HUES48 (cell line): Measurements from ENCODE around the gene SMYD3.
"Not testable (repeated sequence)": the region's sequence is repeated elsewhere in the genome, so short reads cannot be mapped to it uniquely, and the experiment has no call there.

Experiments used
- H3K27ac ChIP-seq: one replicate; pipeline ENCODE4 v1.7.0; 2013; ENCODE audit warnings: low read depth, low read length, inconsistent platforms
- H3K27me3 ChIP-seq: 2 replicates; pipeline ENCODE4 v1.6.1; 2013; ENCODE audit warnings: mild to moderate bottlenecking, low read length; ENCODE audit not compliant: control insufficient read depth, insufficient read depth
- H3K36me3 ChIP-seq: 2 replicates; pipeline ENCODE4 v1.6.1; 2013; ENCODE audit warnings: low read length; ENCODE audit not compliant: control insufficient read depth, insufficient read depth
- H3K4me1 ChIP-seq: 2 replicates; pipeline ENCODE4 v1.6.1; 2013; ENCODE audit warnings: mild to moderate bottlenecking, low read length; ENCODE audit not compliant: control insufficient read depth, insufficient read depth
- H3K4me3 ChIP-seq: 2 replicates; pipeline ENCODE4 v1.5.1; 2013; ENCODE audit warnings: mild to moderate bottlenecking, low read depth, low read length
- H3K9ac ChIP-seq: 2 replicates; pipeline ENCODE4 v1.6.1; 2013; ENCODE audit warnings: mild to moderate bottlenecking, low read depth, low read length, moderate library complexity
- H3K9me3 ChIP-seq: 2 replicates; pipeline ENCODE4 v1.6.1; 2013; ENCODE audit warnings: low read length; ENCODE audit not compliant: control insufficient read depth, insufficient read depth

The SMYD3 gene

DNA sequence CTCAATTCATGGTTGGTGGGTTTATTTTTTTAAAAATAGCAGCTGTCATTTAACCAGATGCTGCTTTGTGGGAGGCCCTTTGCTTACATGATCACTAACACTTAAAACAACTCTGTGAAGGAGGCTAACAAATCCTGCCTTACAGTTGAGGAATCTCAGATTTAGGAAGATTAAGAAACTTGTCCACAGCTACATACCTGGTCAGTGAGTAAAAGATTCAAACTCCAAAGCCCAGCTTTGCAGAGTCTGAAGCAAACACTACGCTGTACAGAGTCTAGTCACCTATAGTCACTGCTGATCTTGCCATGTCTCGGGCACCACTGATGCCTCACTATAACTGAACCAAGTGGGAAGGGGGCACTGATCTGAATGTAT, 535.4 kb downstream of the SMYD3 start:
- H3K27me3 ChIP-seq = no peaks in the 10 kb centered on the region
- no peaks in the 10 kb centered on the region for H3K9me3 ChIP-seq
- H3K27ac ChIP-seq = no peak overlapping the region
- H3K4me1 ChIP-seq = peaks cover 12% of the 10 kb centered on the region
- no peaks in the 10 kb centered on the region for H3K36me3 ChIP-seq
- H3K4me3 ChIP-seq = no peak overlapping the region
- H3K9ac ChIP-seq = no peak overlapping the region

DNA sequence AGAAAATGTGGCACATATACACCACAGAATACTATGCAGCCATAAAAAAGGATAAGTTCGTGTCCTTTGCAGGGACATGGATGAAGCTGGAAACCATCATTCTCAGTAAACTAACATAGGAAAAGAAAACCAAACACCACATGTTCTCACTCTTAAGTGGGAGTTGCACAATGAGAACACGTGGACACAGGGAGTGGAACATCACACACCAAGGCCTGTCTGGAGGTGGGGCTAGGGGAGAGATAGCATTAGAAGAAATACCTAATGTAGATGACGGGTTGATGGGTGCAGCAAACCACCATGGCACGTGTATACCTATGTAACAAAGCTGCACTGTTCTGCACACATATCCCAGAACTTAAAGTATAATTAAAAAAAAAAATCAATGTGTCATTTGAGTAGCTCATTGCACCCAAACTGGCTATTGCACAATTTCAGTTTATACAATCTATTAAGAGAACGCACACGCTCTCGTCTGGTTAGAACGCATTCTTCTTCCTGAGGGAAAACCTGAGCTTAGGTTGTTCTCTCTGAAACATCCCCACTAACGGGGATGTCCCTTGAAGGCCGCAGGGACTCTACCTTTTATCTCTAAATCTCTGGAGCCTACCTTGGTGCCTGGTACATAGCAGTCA, 535.9 kb downstream of the SMYD3 start:
- not testable (repeated sequence) for H3K9ac ChIP-seq, H3K36me3 ChIP-seq, H3K27ac ChIP-seq, H3K9me3 ChIP-seq, H3K27me3 ChIP-seq, H3K4me3 ChIP-seq
- peaks cover 12% of the 10 kb centered on the region for H3K4me1 ChIP-seq

DNA sequence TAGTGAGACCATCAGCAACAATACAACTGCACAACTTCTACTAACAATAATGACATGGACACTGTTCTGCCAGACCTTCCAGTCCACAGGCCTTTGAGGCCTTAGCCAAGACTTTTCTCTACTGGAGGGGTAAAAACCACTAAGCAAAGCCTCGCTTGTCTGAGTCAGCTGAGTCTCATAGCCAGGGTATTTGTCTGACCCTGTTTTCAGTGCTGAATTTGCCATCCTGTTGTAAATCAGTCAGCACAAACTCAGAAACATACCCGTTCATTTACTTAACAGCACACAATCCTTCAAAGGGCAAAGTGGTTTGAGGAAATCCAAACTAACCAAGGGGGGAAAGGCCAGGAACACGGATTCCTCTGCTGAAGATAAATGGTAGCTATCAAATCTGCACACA, 537.8 kb downstream of the SMYD3 start:
- Histone ChIP-seq H3K27ac (peak overlapping the region; percentile 31), H3K36me3 (no peaks in the 10 kb centered on the region), H3K9ac (no peak overlapping the region), H3K9me3 (no peaks in the 10 kb centered on the region), H3K4me1 (peaks cover 12% of the 10 kb centered on the region), H3K4me3 (no peak overlapping the region), H3K27me3 (no peaks in the 10 kb centered on the region)

GRCh38 chr1:245968775-245969174, 538.3 kb downstream of the SMYD3 start:
- Histone ChIP-seq H3K27me3 (no peaks in the 10 kb centered on the region), H3K27ac (peak overlapping the region; percentile 31)

DNA sequence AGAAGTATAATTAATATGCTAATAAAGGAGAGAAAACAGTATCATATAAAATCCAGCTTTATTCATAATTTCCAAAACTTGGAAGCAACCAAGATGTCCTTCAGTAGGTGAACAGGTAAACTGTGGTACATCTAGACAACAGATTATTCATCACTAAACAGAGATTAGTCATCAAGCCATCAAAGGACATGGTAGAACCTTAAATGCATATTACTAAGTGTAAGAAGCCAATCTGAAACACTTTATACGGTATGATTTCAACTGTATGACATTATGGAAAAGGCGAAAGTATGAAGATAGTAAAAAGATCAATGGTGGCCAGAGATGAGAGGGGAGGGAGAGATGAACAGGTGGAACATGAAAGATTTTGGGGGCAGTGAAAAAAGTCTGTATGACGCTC, 541.7 kb downstream of the SMYD3 start:
- H3K36me3 ChIP-seq = no peaks in the 10 kb centered on the region
- H3K9ac ChIP-seq = no peak overlapping the region
- H3K27me3 ChIP-seq = no peaks in the 10 kb centered on the region
- H3K27ac ChIP-seq = no peak overlapping the region
- no peak overlapping the region for H3K4me3 ChIP-seq
- peaks cover 12% of the 10 kb centered on the region for H3K4me1 ChIP-seq
- no peaks in the 10 kb centered on the region for H3K9me3 ChIP-seq

More at GRCh38 chr1:245968775-245969174, 538.3 kb downstream of the SMYD3 start:
- Histone ChIP-seq H3K36me3 (no peaks in the 10 kb centered on the region), H3K9ac (no peak overlapping the region), H3K4me1 (peaks cover 12% of the 10 kb centered on the region), H3K9me3 (no peaks in the 10 kb centered on the region), H3K4me3 (no peak overlapping the region)

- Histone ChIP-seq H3K4me3 (no peak overlapping the region), H3K9me3 (no peaks in the 10 kb centered on the region), H3K36me3 (no peaks in the 10 kb centered on the region), H3K4me1 (peaks cover 2% of the 10 kb centered on the region; the same call in 1 of the 2 replicates), H3K27me3 (no peaks in the 10 kb centered on the region), H3K9ac (no peak overlapping the region), H3K27ac (no peak overlapping the region)
Observed at GRCh38 chr1:245963649-245964048, 543.4 kb downstream of the SMYD3 start.

- Histone ChIP-seq H3K4me1 (no peaks in the 10 kb centered on the region), H3K27ac (no peak overlapping the region), H3K9me3 (no peaks in the 10 kb centered on the region), H3K9ac (no peak overlapping the region), H3K27me3 (no peaks in the 10 kb centered on the region), H3K4me3 (no peak overlapping the region), H3K36me3 (no peaks in the 10 kb centered on the region)
Observed at GRCh38 chr1:245962453-245962852, 544.6 kb downstream of the SMYD3 start.

GRCh38 chr1:245961137-245961540, 545.9 kb downstream of the SMYD3 start:
- H3K9ac ChIP-seq = no peak overlapping the region
- no peak overlapping the region for H3K27ac ChIP-seq
- H3K9me3 ChIP-seq = no peaks in the 10 kb centered on the region
- H3K4me1 ChIP-seq = no peaks in the 10 kb centered on the region
- no peaks in the 10 kb centered on the region for H3K36me3 ChIP-seq
- H3K4me3 ChIP-seq = no peak overlapping the region
- H3K27me3 ChIP-seq = no peaks in the 10 kb centered on the region

DNA sequence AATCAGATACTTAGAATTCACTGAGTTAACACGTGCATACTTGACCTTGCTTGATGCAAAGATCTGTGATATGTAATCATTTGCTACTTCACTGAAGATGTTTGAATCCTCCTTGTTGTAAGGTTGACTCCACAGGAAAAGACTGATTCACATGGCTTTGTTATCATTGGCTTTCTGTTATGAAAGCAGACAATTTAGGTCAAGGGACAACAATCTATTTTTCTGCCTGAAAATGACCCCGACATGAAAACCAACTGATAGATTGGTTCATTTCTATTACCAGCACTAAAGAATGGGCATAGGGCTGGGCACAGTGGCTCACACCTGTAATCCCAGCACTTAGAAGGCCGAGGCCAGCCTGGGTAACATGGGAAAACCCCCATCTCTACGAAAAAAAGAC, 546.9 kb downstream of the SMYD3 start:
- no peaks in the 10 kb centered on the region for H3K9me3 ChIP-seq
- no peaks in the 10 kb centered on the region for H3K36me3 ChIP-seq
- H3K4me3 ChIP-seq = no peak overlapping the region
- no peaks in the 10 kb centered on the region for H3K4me1 ChIP-seq
- no peaks in the 10 kb centered on the region for H3K27me3 ChIP-seq
- H3K27ac ChIP-seq = no peak overlapping the region
- no peak overlapping the region for H3K9ac ChIP-seq

DNA sequence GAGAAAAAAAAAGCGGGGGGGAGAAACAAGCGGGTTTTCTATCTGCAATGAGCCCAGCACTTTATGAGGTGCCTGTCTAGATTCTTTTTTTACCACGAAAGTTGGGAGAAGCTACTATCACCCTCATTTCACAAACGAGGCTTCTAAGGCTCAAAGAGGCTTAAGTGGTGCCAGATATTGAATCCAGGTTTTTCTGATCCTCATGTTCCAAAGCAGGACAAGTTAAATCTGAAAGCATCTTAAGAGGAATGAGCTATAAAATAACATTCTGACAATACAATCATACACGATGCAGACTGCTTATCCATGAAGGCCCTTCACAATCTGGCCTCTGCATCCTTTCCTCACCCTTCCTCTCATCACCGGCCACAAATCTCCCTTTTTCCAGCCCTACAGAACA, 549.1 kb downstream of the SMYD3 start:
- H3K4me1 ChIP-seq = no peaks in the 10 kb centered on the region
- no peak overlapping the region for H3K9ac ChIP-seq
- no peak overlapping the region for H3K27ac ChIP-seq
- H3K4me3 ChIP-seq = no peak overlapping the region
- no peaks in the 10 kb centered on the region for H3K9me3 ChIP-seq
- no peaks in the 10 kb centered on the region for H3K36me3 ChIP-seq
- no peaks in the 10 kb centered on the region for H3K27me3 ChIP-seq

DNA sequence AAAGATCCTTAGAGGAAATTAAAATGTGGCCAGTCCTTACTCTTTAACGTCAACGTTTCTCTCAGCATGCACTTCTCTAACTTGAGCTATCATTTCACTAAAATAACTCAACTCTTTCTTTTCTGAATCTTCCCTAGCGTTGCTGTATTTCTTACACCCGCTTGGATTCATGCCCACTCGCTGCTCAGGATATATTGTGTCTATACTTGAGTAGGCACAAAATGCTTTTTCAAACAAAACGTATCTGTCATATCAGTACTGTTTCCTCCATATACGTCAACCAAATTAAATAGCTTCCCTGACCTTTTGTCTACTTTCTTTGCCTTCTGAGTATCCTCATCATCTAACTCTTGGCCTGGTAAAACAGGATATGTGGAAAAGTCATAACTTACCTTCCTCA, 549.7 kb downstream of the SMYD3 start:
- H3K27me3 ChIP-seq = no peaks in the 10 kb centered on the region
- no peaks in the 10 kb centered on the region for H3K36me3 ChIP-seq
- no peak overlapping the region for H3K9ac ChIP-seq
- no peak overlapping the region for H3K27ac ChIP-seq
- no peak overlapping the region for H3K4me3 ChIP-seq
- H3K9me3 ChIP-seq = no peaks in the 10 kb centered on the region
- H3K4me1 ChIP-seq = no peaks in the 10 kb centered on the region

GRCh38 chr1:245956225-245956624, 550.9 kb downstream of the SMYD3 start:
- no peak overlapping the region for H3K27ac ChIP-seq
- no peaks in the 10 kb centered on the region for H3K9me3 ChIP-seq
- H3K4me3 ChIP-seq = no peak overlapping the region
- no peaks in the 10 kb centered on the region for H3K36me3 ChIP-seq
- H3K27me3 ChIP-seq = no peaks in the 10 kb centered on the region
- H3K9ac ChIP-seq = no peak overlapping the region
- no peaks in the 10 kb centered on the region for H3K4me1 ChIP-seq
